Measurements from ENCODE around the gene ENTPD6. TPM values are rescaled to one million over a fixed set of nuclear protein-coding genes. Genes with fewer than 3 reads are reported as not detected.
A peak's percentile ranks its signal among the peaks of the same experiment; 100 is the strongest.
"Not testable (repeated sequence)": the region's sequence is repeated elsewhere in the genome, so short reads cannot be mapped to it uniquely, and the experiment has no call there.

The ENTPD6 gene
- total RNA-seq, 4 donors from 2014 or later: 62.2 to 114 (median 67.0) TPM

- H3K4me3 ChIP-seq: no peak overlapping the region
- WGBS, 2 donors: 63% methylated on average over 10 of the region's 10 CpGs
- H3K27me3 ChIP-seq: no peaks in the 10 kb centered on the region
- DNase-seq (ENCODE audit: low spot score in 2 of 2): peak; percentile 57 to 62
- H3K4me1 ChIP-seq: peaks cover 0 to 42% (median 16%) of the 10 kb centered on the region in 4 donors
- no peaks in the 10 kb centered on the region for H3K9me3 ChIP-seq
- peaks cover 0 to 4% (median 0%) of the 10 kb centered on the region in 3 donors for H3K36me3 ChIP-seq
- H3K27ac ChIP-seq: peak overlapping the region in 1 of 4 donors; percentile 38
- no peak for TF ChIP-seq POLR2A (IDR thresholded peaks at IDR 0.05)
- TF ChIP-seq EP300 (IDR thresholded peaks at IDR 0.05): peak in 1 of 2 donors; percentile 15
These were observed 37.7 kb downstream of the ENTPD6 start for GRCh38 chr20:25233016-25233772.

GRCh38 chr20:25234009-25234849 lies 38.7 kb downstream of the ENTPD6 start:
- DNase-seq (ENCODE audit: low spot score in 2 of 2); H3K9me3 ChIP-seq; H3K36me3 ChIP-seq; H3K27me3 ChIP-seq; H3K4me3 ChIP-seq: not testable (repeated sequence)
- WGBS, 2 donors: 55 to 68% methylated on average over 8 of the region's 8 CpGs
- Histone ChIP-seq H3K4me1 (peaks cover 0 to 53% (median 25%) of the 10 kb centered on the region in 4 donors), H3K27ac (peak overlapping the region in 2 of 4 donors; percentile 34 to 38)

GRCh38 chr20:25236450-25237304 lies 41.2 kb downstream of the ENTPD6 start:
- peaks cover 0 to 53% (median 29%) of the 10 kb centered on the region in 4 donors for H3K4me1 ChIP-seq
- H3K4me3 ChIP-seq: no peak overlapping the region
- no peak for DNase-seq (ENCODE audit: low spot score in 2 of 2)
- H3K27ac ChIP-seq: peak overlapping the region in 2 of 4 donors; percentile 83 to 86
- H3K36me3 ChIP-seq: no peaks in the 10 kb centered on the region
- H3K9me3 ChIP-seq: no peaks in the 10 kb centered on the region
- WGBS, 2 donors: 73 to 83% methylated on average over 15 of the region's 15 CpGs
- H3K27me3 ChIP-seq: no peaks in the 10 kb centered on the region
- TF ChIP-seq POLR2A (IDR thresholded peaks at IDR 0.05) (no peak), EP300 (IDR thresholded peaks at IDR 0.05) (no peak), CTCF (IDR thresholded peaks at IDR 0.05) (no peak)

GRCh38 chr20:25237610-25238318 lies 42.3 kb downstream of the ENTPD6 start:
- H3K4me3 ChIP-seq: no peak overlapping the region
- no peaks in the 10 kb centered on the region for H3K36me3 ChIP-seq
- no peaks in the 10 kb centered on the region for H3K27me3 ChIP-seq
- TF ChIP-seq POLR2A (IDR thresholded peaks at IDR 0.05) (no peak), EP300 (IDR thresholded peaks at IDR 0.05) (peak; percentile 43 to 97), CTCF (IDR thresholded peaks at IDR 0.05) (no peak)
- peak overlapping the region in 3 of 4 donors; percentile 11 to 87 (median 86) for H3K27ac ChIP-seq
- no peaks in the 10 kb centered on the region for H3K9me3 ChIP-seq
- WGBS, 2 donors: 34 to 45% methylated on average over 8 to 9 of the region's 10 CpGs
- peaks cover 0 to 52% (median 29%) of the 10 kb centered on the region in 4 donors for H3K4me1 ChIP-seq
- peak; percentile 65 to 80 for DNase-seq (ENCODE audit: low spot score in 2 of 2)

GRCh38 chr20:25238319-25239037 lies 43.0 kb downstream of the ENTPD6 start:
- H3K4me1 ChIP-seq: peaks cover 0 to 45% (median 27%) of the 10 kb centered on the region in 4 donors
- DNase-seq (ENCODE audit: low spot score in 2 of 2): no peak
- H3K27ac ChIP-seq: peak overlapping the region in 3 of 4 donors; percentile 11 to 87 (median 86)

More at GRCh38 chr20:25238319-25239037, 43.0 kb downstream of the ENTPD6 start:
- TF ChIP-seq POLR2A (IDR thresholded peaks at IDR 0.05): no peak
- no peaks in the 10 kb centered on the region for H3K27me3 ChIP-seq
- H3K9me3 ChIP-seq: no peaks in the 10 kb centered on the region
- no peak overlapping the region for H3K4me3 ChIP-seq
- WGBS, 2 donors: 80 to 89% methylated on average over 12 of the region's 12 CpGs
- no peaks in the 10 kb centered on the region for H3K36me3 ChIP-seq
